Measurements from ENCODE around the gene EXOC1. TPM values are rescaled to one million over a fixed set of nuclear protein-coding genes. Genes with fewer than 3 reads are reported as not detected.

EXOC1 gene
- total RNA-seq, 1 experiment from 2014 or later: 25.2 TPM

GRCh38 chr4:55817691-55818090 is 35.8 kb upstream of the EXOC1 start:
- Mint-ChIP-seq H3K27me3 (ENCODE audit: unreplicated experiment) (no peaks in the 10 kb centered on the region), H3K4me1 (ENCODE audit: low read depth, unreplicated experiment) (no peaks in the 10 kb centered on the region), H3K9me3 (ENCODE audit: low read depth, unreplicated experiment) (peaks cover 2% of the 10 kb centered on the region), H3K27ac (ENCODE audit: unreplicated experiment) (no peak overlapping the region), H3K4me3 (ENCODE audit: low read depth, unreplicated experiment) (no peak overlapping the region), H3K36me3 (ENCODE audit: insufficient read depth, unreplicated experiment) (no peaks in the 10 kb centered on the region)
- DNase-seq: no peak
- intact Hi-C loops (cut with micrococcal nuclease; ENCODE audit: unreplicated experiment): no loop called here
- TF ChIP-seq CTCF (IDR thresholded peaks at IDR 0.05; ENCODE audit: unreplicated experiment): no peak
- CTCF ChIA-PET: no interaction called here
- BruUV-seq (replicated peaks): no TSS peak

- intact Hi-C loops (cut with micrococcal nuclease; ENCODE audit: unreplicated experiment): no loop called here
- no TSS peak for BruUV-seq (replicated peaks)
- Mint-ChIP-seq H3K4me3 (ENCODE audit: low read depth, unreplicated experiment) (no peak within 1 kb of the TSS), H3K4me1 (ENCODE audit: low read depth, unreplicated experiment) (no peaks in the 10 kb centered on the region), H3K36me3 (ENCODE audit: insufficient read depth, unreplicated experiment) (no peaks in the 10 kb centered on the region), H3K27ac (ENCODE audit: unreplicated experiment) (no peak within 1 kb of the TSS), H3K27me3 (ENCODE audit: unreplicated experiment) (no peaks in the 10 kb centered on the region), H3K9me3 (ENCODE audit: low read depth, unreplicated experiment) (peaks cover 2% of the 10 kb centered on the region)
- TF ChIP-seq CTCF (IDR thresholded peaks at IDR 0.05; ENCODE audit: unreplicated experiment): no peak
- DNase-seq: no peak
- CTCF ChIA-PET: no interaction called here
These were observed 33.8 kb upstream of the EXOC1 start, which contains the start of gene EXOC1L for GRCh38 chr4:55819634-55820033. Gene EXOC1L (plus strand): TSS chr4:55819790. CDS start chr4:55820027, 237 bp downstream.

- no TSS peak for BruUV-seq (replicated peaks)
- intact Hi-C loops (cut with micrococcal nuclease; ENCODE audit: unreplicated experiment): no loop called here
- Mint-ChIP-seq H3K4me1 (ENCODE audit: low read depth, unreplicated experiment) (no peaks in the 10 kb centered on the region), H3K9me3 (ENCODE audit: low read depth, unreplicated experiment) (peaks cover 2% of the 10 kb centered on the region), H3K27me3 (ENCODE audit: unreplicated experiment) (no peaks in the 10 kb centered on the region), H3K36me3 (ENCODE audit: insufficient read depth, unreplicated experiment) (no peaks in the 10 kb centered on the region), H3K27ac (ENCODE audit: unreplicated experiment) (no peak overlapping the region), H3K4me3 (ENCODE audit: low read depth, unreplicated experiment) (no peak overlapping the region)
- CTCF ChIA-PET: no interaction called here
- TF ChIP-seq CTCF (IDR thresholded peaks at IDR 0.05; ENCODE audit: unreplicated experiment): no peak
- DNase-seq: no peak
These were observed 33.2 kb upstream of the EXOC1 start for GRCh38 chr4:55820279-55820678.

- Mint-ChIP-seq H3K36me3 (ENCODE audit: insufficient read depth, unreplicated experiment) (no peaks in the 10 kb centered on the region), H3K4me3 (ENCODE audit: low read depth, unreplicated experiment) (no peak overlapping the region), H3K9me3 (ENCODE audit: low read depth, unreplicated experiment) (peaks cover 2% of the 10 kb centered on the region), H3K27ac (ENCODE audit: unreplicated experiment) (no peak overlapping the region), H3K4me1 (ENCODE audit: low read depth, unreplicated experiment) (no peaks in the 10 kb centered on the region), H3K27me3 (ENCODE audit: unreplicated experiment) (no peaks in the 10 kb centered on the region)
- no TSS peak for BruUV-seq (replicated peaks)
- intact Hi-C loops (cut with micrococcal nuclease; ENCODE audit: unreplicated experiment): no loop called here
- TF ChIP-seq CTCF (IDR thresholded peaks at IDR 0.05; ENCODE audit: unreplicated experiment): no peak
- DNase-seq: no peak
- CTCF ChIA-PET: no interaction called here
These were observed 31.1 kb upstream of the EXOC1 start for GRCh38 chr4:55822329-55822728.

All from Calu3 (cell line).